HG03575 (cell line): ENCODE results near the gene C9orf78.

ENCODE experiments used
- ATAC-seq: cut with Tn5 transposase; IDR thresholded peaks from one replicate; pipeline ENCODE4 v1.9.1; 2021; ENCODE audit not compliant: unreplicated experiment, insufficient number of reproducible peaks, low FRiP score; ENCODE audit errors: extremely low read depth

Gene C9orf78

GRCh38 chr9:129868872-129869486 is 33.9 kb upstream of the C9orf78 start:
- no peak for ATAC-seq

GRCh38 chr9:129868023-129868871 is 33.2 kb upstream of the C9orf78 start:
- no peak for ATAC-seq

GRCh38 chr9:129867136-129868022 is 32.3 kb upstream of the C9orf78 start:
- ATAC-seq, result no peak

GRCh38 chr9:129866394-129867135 is 31.5 kb upstream of the C9orf78 start:
- ATAC-seq, result no peak

GRCh38 chr9:129865668-129866320 is 30.7 kb upstream of the C9orf78 start:
- ATAC-seq, result no peak

- ATAC-seq, result no peak
Observed at GRCh38 chr9:129864991-129865647, 30.0 kb upstream of the C9orf78 start.

- ATAC-seq, result no peak
Observed at GRCh38 chr9:129863059-129863690, 28.1 kb upstream of the C9orf78 start.

GRCh38 chr9:129861447-129861827 is 26.4 kb upstream of the C9orf78 start:
- ATAC-seq, result no peak

GRCh38 chr9:129860653-129861446 is 25.8 kb upstream of the C9orf78 start:
- ATAC-seq, result no peak

- ATAC-seq, result no peak
Observed at GRCh38 chr9:129858167-129858962, 23.3 kb upstream of the C9orf78 start.

- no peak for ATAC-seq
Observed at GRCh38 chr9:129857207-129857606, 22.1 kb upstream of the C9orf78 start.

- no peak for ATAC-seq
Observed at GRCh38 chr9:129854588-129855110, 19.6 kb upstream of the C9orf78 start.

GRCh38 chr9:129853614-129854013 is 18.5 kb upstream of the C9orf78 start:
- no peak for ATAC-seq

- ATAC-seq, result no peak
Observed at GRCh38 chr9:129852579-129852978, 17.5 kb upstream of the C9orf78 start.

GRCh38 chr9:129851821-129852220 is 16.7 kb upstream of the C9orf78 start:
- ATAC-seq, result no peak
